ENCODE data around the gene NUDT9. TPM values are rescaled to one million over a fixed set of nuclear protein-coding genes. Genes with fewer than 3 reads are reported as not detected.
A peak's percentile ranks its signal among the peaks of the same experiment; 100 is the strongest.

Gene NUDT9
- total and polyA plus RNA-seq, 11 donors: 17.1 to 56.6 (median 26.4) TPM

- intact Hi-C loops (cut with DNase I): no loop called here
- WGBS, 4 donors: 58 to 63% (median 61%) methylated on average over 4 of the region's 4 CpGs
Measured at GRCh38 chr4:87506974-87507701, 84.8 kb downstream of the NUDT9 start.

More at GRCh38 chr4:87506974-87507701, 84.8 kb downstream of the NUDT9 start:
- Histone ChIP-seq H3K27me3 (no peaks in the 10 kb centered on the region), H3K4me3 (no peak overlapping the region), H3K36me3 (peaks cover 0 to 37% (median 15%) of the 10 kb centered on the region in 9 donors), H3K27ac (peak overlapping the region in 10 of 12 donors; percentile 14 to 55 (median 40)), H3K9me3 (no peaks in the 10 kb centered on the region), H3K4me1 (peaks cover 0 to 49% (median 24%) of the 10 kb centered on the region in 12 donors)
- no peak for TF ChIP-seq CTCF (IDR thresholded peaks at IDR 0.05)
- no peak for TF ChIP-seq POLR2A (IDR thresholded peaks at IDR 0.05)
- peak in 3 of 4 donors; percentile 40 to 81 (median 63) for ATAC-seq
- DNase-seq: no peak

Other genes starting within 250 kb of the NUDT9 start
- gene KLHL8, start 202.0 kb upstream of the NUDT9 start, total RNA-seq: 10 to 100 TPM in 6 of 9 donors, 1 to 10 TPM in 3; 5.6 to 14.7 (median 10.6) TPM
- 1 to 10 TPM; 2.9 to 4.6 TPM for gene KLHL8, start 202.0 kb upstream of the NUDT9 start, polyA plus RNA-seq
- gene HSD17B13, start 99.7 kb upstream of the NUDT9 start, total RNA-seq: under 1 TPM in 5 of 9 donors, not detected in 4; 0.16 to 0.73 (median 0.35) TPM
- gene HSD17B13, start 99.7 kb upstream of the NUDT9 start, polyA plus RNA-seq: under 1 TPM; 0.11 to 0.23 TPM
- gene HSD17B11, start 31.4 kb upstream of the NUDT9 start, total RNA-seq: 10 to 100 TPM in 6 of 9 donors, 1 to 10 TPM in 3; 6.6 to 28.0 (median 13.4) TPM
- gene HSD17B11, start 31.4 kb upstream of the NUDT9 start, polyA plus RNA-seq: 10 to 100 TPM; 17.8 to 22.9 TPM
- 100 to 1,000 TPM; 163 to 829 (median 250) TPM for gene SPARCL1, start 106.8 kb downstream of the NUDT9 start, total RNA-seq
- 100 to 1,000 TPM; 215 to 400 TPM for gene SPARCL1, start 106.8 kb downstream of the NUDT9 start, polyA plus RNA-seq
- not detected for gene DSPP, start 186.0 kb downstream of the NUDT9 start, total RNA-seq
- not detected for gene DSPP, start 186.0 kb downstream of the NUDT9 start, polyA plus RNA-seq
- gene DMP1, start 227.7 kb downstream of the NUDT9 start, total RNA-seq: not detected
- not detected for gene DMP1, start 227.7 kb downstream of the NUDT9 start, polyA plus RNA-seq

Data from heart left ventricle (tissue), 16 donors.